MM.1S (cell line): ENCODE results near the gene KIF16B.

Experiments
- CTCF ChIP-seq: fragments of 300-600 bp; sonication (generic); IDR thresholded peaks from 2 replicates; pipeline ENCODE4 v1.5.1; 2016; ENCODE audit warnings: antibody characterized with exemption, low read length, mixed read lengths
- EZH2 ChIP-seq: fragments of 300-600 bp; sonication (generic); optimal IDR thresholded peaks from 2 replicates; pipeline ENCODE3; 2017; ENCODE audit warnings: low read depth, mild to moderate bottlenecking, antibody characterized with exemption, low read length, mixed read lengths
- EZH2phosphoT487 ChIP-seq: fragments of 300-600 bp; sonication (generic); IDR thresholded peaks from 2 replicates; pipeline ENCODE4 v1.6.1; 2018; ENCODE audit warnings: antibody characterized with exemption, low read length

- no peak for TF ChIP-seq CTCF
- no peak for TF ChIP-seq EZH2
- TF ChIP-seq EZH2phosphoT487 = no peak
Observed at GRCh38 chr20:16292226-16292880, 280.9 kb downstream of the KIF16B start.
